ENCODE measurements around the gene MAGEA11.
"Not testable (repeated sequence)": the region's sequence is repeated elsewhere in the genome, so short reads cannot be mapped to it uniquely, and the experiment has no call there.

MAGEA11 gene

GRCh38 chrX:149720021-149720689, 8.3 kb downstream of the MAGEA11 start:
- DNase-seq = no peak

GRCh38 chrX:149721241-149721640, 9.4 kb downstream of the MAGEA11 start:
- DNase-seq = not testable (repeated sequence)

- no peak for DNase-seq
These were observed 9.9 kb downstream of the MAGEA11 start for GRCh38 chrX:149721778-149722177.

- not testable (repeated sequence) for DNase-seq
These were observed 11.8 kb downstream of the MAGEA11 start for GRCh38 chrX:149723583-149724118.

- not testable (repeated sequence) for DNase-seq
These were observed 15.4 kb downstream of the MAGEA11 start for GRCh38 chrX:149727308-149727707.

- DNase-seq = not testable (repeated sequence)
These were observed 30.4 kb downstream of the MAGEA11 start for GRCh38 chrX:149742269-149742668.

GRCh38 chrX:149746390-149747007, 34.6 kb downstream of the MAGEA11 start:
- DNase-seq = not testable (repeated sequence)

- no peak for DNase-seq
These were observed 45.6 kb downstream of the MAGEA11 start for GRCh38 chrX:149757206-149758067.

- no peak for DNase-seq
These were observed 46.3 kb downstream of the MAGEA11 start for GRCh38 chrX:149758068-149758714.

- DNase-seq = not testable (repeated sequence)
These were observed 46.8 kb downstream of the MAGEA11 start for GRCh38 chrX:149758715-149759078.

- DNase-seq = no peak
These were observed 48.0 kb downstream of the MAGEA11 start for GRCh38 chrX:149759824-149760223.

GRCh38 chrX:149760965-149761364, 49.1 kb downstream of the MAGEA11 start:
- no peak for DNase-seq

GRCh38 chrX:149761858-149762674, 50.2 kb downstream of the MAGEA11 start:
- DNase-seq = not testable (repeated sequence)

- DNase-seq = no peak
These were observed 51.1 kb downstream of the MAGEA11 start for GRCh38 chrX:149762696-149763614.

All from CD4-positive, alpha-beta T cell treated with Interferon gamma for 1 hour (primary cell).